GM12872 (cell line): ENCODE results near the gene SUMF2.

ENCODE experiments used
- CTCF ChIP-seq: IDR thresholded peaks from 3 replicates; pipeline ENCODE4 v1.5.1; 2011; ENCODE audit warnings: low read depth, mild to moderate bottlenecking, low read length, moderate library complexity; ENCODE audit not compliant: insufficient read depth

The SUMF2 gene

GRCh38 chr7:56063882-56064625 is at the start of gene SUMF2:
Gene SUMF2, plus strand, starts transcription at chr7:56064286. Its CDS starts 26 bp downstream, at chr7:56064312.
- 0 out of 3 replicates have a peak, but pooled peaks have one; percentile 18 for TF ChIP-seq CTCF

DNA sequence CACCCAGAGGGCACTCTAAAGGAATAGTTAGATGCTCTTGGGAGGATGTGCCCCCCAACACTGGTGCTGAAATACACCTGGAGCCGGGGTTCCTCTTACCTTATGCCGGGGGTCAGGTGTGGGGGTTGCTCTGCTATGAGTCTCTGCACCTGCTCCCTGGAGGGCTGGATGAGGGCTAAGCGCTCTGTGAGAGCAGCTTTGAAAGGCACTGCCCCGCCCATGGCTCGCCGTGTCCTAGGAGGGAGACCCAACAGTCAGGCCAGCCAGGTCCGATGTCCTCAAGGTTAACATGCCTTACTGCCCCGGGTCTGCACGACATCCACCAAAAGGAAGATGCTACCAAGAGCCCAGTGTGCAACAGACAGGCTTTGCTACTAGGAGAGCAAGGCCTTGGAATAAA is 44.6 kb upstream of the SUMF2 start:
- no peak for TF ChIP-seq CTCF

- TF ChIP-seq CTCF, result no peak
Measured at GRCh38 chr7:56023500-56023899, 40.6 kb upstream of the SUMF2 start.

- TF ChIP-seq CTCF, result no peak
Measured at GRCh38 chr7:56026538-56026937, 37.5 kb upstream of the SUMF2 start.

GRCh38 chr7:56028942-56029630 is 35.0 kb upstream of the SUMF2 start:
- no peak for TF ChIP-seq CTCF

DNA sequence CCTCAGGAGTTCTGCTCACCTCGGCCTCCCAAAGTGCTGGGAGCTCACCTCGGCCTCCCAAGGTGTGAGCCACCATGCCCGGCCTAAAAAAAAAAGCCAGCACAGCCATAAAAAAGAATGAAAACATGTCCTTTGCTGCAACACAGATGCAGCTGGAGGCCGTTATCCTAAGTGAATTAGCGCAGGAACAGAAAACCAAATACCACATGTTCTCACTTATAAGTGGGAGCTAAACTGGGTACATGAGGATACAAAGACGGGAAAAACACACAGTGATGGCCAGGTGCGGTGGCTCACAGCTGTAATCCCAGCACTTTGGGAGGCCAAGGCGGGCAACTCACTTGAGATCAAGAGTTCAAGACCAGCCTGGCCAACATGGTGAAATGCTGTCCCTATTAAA is 33.7 kb upstream of the SUMF2 start:
- no peak for TF ChIP-seq CTCF

DNA sequence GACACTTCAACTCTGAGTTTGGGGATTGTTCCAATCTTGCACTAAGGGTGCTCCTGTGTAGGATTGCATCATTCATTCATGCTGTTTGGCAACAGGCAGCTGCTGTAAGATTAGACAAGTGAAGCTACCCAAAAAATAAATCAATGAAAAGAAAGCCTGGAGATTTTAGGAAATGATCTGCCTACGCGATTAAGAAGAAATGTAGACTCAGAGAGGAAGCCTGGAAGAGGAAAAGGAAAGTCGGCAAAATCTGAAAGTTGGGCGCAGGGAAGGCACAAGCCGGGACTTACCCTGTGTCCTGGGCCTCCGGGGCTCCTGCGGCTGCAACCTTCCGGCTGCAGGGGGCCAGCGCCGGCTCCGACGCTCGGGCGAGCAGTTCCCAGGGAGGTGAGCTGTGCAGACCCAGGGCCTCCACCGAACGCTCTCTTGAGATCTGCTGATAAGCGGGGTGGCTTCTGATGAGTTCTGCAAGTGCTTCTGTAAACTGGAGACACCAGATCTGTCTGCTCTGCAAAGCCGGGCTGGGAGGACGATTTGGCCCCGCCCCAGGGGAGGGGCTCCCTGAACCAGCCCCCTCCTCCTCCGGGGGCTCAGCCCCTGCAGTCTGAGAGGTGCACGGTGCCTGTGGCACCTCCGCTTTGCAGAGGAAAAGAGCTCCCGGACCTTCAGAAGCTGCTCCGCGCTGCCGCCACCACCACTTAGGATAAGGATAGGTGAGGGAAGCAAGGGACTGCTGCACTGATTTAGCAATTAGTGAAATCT is 30.2 kb upstream of the SUMF2 start:
- TF ChIP-seq CTCF, result peak; percentile 48; the same call in 2 of the 3 replicates
